ENCODE results near the gene PTGES3.
"Not testable (repeated sequence)": the region's sequence is repeated elsewhere in the genome, so short reads cannot be mapped to it uniquely, and the experiment has no call there.

The PTGES3 gene

GRCh38 chr12:56688129-56688845 is at the start of gene PTGES3:
Gene PTGES3, minus strand, starts transcription at chr12:56688284. Its CDS starts 285 bp downstream, at chr12:56687999.
- peak; percentile 96 to 97 for DNase-seq (ENCODE audit: low read depth in 1 of 2, low spot score in 1 of 2)

- DNase-seq (ENCODE audit: low read depth in 1 of 2, low spot score in 1 of 2): no peak
These were observed 40.2 kb upstream of the PTGES3 start for GRCh38 chr12:56728139-56728861.

DNA sequence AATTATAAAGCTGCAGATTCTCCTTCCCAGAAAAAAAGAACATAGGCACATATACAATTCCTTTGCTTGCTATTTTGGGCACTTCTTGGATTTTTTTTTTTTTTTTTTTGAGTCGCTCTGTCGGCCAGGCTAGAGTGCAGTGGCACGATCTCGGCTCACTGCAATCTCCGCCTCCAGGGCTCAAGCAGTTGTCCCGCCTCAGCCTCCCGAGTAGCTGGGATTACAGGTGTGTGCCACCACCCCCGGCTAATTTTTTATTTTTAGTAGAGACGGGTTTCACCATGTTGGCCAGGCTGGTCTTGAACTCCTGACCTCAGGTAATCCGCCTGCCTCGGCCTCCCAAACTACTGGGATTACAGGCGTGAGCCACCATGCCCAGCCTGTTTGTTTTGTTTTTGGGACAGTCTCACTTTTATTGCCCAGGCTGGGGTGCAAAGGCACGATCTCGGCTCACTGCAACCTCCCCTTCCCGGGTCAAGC is 38.2 kb upstream of the PTGES3 start:
- DNase-seq (ENCODE audit: low read depth in 1 of 2, low spot score in 1 of 2): not testable (repeated sequence)

DNA sequence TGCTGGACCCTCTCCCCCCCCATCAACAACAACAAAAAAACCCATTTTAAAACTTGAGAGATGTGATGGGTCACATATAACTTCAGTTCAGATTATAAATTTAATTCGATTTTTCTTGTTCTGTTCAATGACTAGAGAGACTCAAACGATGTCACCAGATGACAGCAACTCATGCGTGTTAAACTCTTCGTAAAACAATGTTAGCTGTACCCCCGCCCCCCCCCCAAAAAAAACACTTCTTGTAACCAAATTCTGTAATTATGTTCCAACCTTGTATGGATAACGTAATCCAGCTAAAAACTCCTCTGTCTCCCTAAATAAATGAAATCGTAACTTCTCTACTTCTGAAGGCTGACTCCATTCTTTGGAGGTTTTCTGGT is 37.6 kb upstream of the PTGES3 start:
- DNase-seq (ENCODE audit: low read depth in 1 of 2, low spot score in 1 of 2): no peak

- DNase-seq (ENCODE audit: low read depth in 1 of 2, low spot score in 1 of 2): peak; percentile 95 to 97
These were observed 37.1 kb upstream of the PTGES3 start, which contains the start of gene NACA for GRCh38 chr12:56724972-56725722. Gene NACA, minus strand, starts transcription at chr12:56725299. Its CDS starts 778 bp downstream, at chr12:56724521.

DNA sequence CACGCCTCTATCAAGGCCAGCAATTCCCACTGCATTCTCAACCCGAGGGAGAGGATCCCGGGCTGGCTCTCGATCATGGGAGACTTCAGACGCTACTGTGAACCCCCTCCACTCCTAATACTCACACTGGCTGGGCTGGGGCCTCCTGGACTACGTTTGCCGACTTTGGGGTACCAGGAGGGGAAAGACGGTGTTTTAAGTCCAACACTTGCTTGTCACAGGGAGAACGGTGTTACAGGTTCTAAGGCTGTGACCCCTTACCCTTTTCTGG is 36.6 kb upstream of the PTGES3 start:
- DNase-seq (ENCODE audit: low read depth in 1 of 2, low spot score in 1 of 2): no peak

DNA sequence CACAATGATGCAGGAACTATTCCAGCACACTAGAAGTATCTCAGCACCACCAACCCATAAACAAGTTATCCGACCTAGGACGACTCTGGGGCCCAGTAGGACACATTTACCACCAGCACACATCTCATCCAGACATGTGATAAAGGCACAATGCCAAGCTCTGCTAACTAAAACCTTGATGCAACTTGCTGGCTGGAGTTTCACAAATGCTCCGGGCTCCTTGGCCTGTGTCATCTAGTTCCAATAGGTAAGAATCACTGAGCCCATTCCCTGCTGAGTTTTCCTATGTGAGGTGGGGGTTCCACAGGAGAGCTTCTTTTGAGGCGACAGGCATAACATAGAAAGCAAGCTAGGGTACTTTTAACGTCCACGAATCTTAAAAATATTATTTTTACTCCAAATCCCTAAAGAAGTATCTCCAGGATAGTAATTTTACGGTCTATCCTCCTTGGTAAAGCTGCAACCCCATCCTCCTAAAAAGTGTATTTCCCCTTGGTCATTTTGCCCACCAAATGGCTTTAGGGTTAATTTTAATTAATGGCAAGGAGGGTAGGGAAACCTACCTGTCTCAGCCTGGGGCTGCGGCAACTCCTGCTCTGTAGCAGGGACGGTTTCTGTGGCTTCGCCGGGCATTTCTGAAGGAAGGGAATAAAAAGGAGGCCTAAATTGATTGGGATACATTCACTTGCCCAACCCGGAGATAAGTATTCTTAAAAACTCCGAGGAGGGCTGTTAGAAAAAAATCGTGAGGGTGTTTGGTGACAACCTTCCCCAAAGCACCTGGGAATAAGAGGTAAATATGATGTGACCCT is 36.0 kb upstream of the PTGES3 start:
- no peak for DNase-seq (ENCODE audit: low read depth in 1 of 2, low spot score in 1 of 2)

- no peak for DNase-seq (ENCODE audit: low read depth in 1 of 2, low spot score in 1 of 2)
These were observed 35.3 kb upstream of the PTGES3 start for GRCh38 chr12:56723352-56723751.

DNA sequence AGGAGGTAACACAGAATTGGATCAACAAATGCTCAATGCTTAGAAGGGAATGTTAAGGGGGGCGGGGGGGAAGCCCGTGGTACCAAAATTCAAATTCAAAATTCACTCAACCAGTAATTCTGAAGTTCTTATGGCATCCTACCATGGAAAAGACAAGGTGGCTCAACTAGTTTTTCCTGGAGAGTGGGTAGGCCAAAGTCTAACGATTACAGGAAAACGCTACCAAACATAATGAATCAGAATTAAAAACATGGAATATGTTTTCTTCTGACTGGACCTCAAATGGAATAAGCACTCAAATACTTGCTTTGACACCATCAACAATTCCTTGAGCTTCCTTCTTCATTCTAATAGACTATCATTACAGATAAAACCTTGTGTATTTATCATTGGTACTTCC is 34.7 kb upstream of the PTGES3 start:
- DNase-seq (ENCODE audit: low read depth in 1 of 2, low spot score in 1 of 2): no peak

DNA sequence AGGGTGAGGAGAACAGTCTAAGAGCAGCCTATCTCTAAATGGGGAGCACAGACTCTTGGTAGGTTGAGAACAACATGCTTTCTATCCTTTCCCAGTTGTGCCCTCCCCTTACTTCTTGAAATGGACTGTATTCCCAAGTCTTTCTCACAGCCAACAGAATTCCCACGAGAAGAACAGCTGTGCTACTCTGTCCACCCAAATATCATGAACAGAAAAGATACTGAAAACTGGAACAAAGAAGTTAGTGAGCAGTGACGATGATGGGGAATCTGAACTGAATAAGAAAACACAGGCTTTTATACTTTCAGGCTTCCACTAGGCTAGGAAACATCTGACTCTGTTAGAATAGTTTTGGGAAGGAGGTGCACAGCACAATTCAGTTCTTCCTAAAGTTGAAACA is 33.6 kb upstream of the PTGES3 start:
- no peak for DNase-seq (ENCODE audit: low read depth in 1 of 2, low spot score in 1 of 2)

DNA sequence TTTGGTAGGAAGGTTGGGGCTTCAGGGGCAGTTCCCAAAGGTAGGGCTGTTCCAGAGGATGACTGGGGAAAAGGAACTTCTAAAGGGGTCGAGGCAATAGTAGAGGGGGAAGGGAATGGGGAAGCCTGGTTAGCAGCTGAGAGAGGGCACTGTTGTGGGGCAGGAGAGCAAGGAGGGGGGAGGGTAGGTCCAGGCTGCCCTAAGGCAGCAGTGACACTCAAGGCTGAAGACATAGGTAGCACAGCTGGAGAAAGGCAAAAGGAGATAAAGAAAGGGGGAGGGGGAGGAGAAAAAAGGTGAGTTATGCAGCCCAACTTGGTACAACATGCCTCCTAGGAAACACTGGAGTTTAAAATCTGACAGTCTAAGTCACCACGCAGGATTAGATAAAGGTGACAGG is 33.1 kb upstream of the PTGES3 start:
- no peak for DNase-seq (ENCODE audit: low read depth in 1 of 2, low spot score in 1 of 2)

GRCh38 chr12:56720731-56721151 is 32.7 kb upstream of the PTGES3 start:
- no peak for DNase-seq (ENCODE audit: low read depth in 1 of 2, low spot score in 1 of 2)

DNA sequence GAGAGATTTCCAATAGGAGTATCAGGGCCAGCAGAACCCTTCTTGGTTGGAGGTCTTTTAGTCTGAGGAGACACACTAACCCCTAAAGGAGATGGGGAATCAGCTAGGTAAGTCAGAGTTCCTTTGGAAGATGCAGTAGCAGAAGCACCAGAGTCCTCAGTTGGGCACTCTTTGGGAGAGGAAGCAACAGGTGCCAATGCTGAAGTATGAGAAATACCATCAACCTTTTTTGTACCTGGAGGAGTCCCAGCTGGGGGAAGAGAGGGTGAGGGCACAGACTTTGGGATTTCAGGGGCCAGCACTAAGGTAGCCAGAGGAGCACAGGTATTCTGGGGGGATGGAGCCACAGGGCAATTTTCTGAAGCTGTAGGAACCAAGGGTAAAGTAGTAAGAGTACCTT is 31.0 kb upstream of the PTGES3 start:
- DNase-seq (ENCODE audit: low read depth in 1 of 2, low spot score in 1 of 2): no peak

DNA sequence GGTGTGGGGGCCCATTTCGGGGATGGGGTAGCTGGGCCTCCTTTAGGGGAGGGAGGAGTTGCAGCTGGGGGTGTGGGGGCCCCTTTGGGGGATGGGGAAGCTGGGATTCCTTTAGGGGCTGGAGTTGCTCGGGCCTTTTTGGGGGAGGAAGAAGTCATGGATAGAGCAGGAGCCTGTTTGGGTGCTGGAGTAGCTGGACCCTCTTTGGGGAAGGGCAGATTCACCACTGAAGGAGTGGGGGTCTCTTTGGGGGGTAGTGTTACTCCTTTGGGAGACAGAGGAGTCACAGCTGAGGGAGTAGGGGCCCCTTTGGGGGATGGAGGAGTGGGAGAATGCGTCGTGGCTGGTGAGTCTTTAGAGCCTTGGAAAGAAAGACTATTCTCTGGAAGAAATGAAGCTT is 30.6 kb upstream of the PTGES3 start:
- no peak for DNase-seq (ENCODE audit: low read depth in 1 of 2, low spot score in 1 of 2)

- DNase-seq (ENCODE audit: low read depth in 1 of 2, low spot score in 1 of 2): no peak
These were observed 30.1 kb upstream of the PTGES3 start for GRCh38 chr12:56718149-56718548.

DNA sequence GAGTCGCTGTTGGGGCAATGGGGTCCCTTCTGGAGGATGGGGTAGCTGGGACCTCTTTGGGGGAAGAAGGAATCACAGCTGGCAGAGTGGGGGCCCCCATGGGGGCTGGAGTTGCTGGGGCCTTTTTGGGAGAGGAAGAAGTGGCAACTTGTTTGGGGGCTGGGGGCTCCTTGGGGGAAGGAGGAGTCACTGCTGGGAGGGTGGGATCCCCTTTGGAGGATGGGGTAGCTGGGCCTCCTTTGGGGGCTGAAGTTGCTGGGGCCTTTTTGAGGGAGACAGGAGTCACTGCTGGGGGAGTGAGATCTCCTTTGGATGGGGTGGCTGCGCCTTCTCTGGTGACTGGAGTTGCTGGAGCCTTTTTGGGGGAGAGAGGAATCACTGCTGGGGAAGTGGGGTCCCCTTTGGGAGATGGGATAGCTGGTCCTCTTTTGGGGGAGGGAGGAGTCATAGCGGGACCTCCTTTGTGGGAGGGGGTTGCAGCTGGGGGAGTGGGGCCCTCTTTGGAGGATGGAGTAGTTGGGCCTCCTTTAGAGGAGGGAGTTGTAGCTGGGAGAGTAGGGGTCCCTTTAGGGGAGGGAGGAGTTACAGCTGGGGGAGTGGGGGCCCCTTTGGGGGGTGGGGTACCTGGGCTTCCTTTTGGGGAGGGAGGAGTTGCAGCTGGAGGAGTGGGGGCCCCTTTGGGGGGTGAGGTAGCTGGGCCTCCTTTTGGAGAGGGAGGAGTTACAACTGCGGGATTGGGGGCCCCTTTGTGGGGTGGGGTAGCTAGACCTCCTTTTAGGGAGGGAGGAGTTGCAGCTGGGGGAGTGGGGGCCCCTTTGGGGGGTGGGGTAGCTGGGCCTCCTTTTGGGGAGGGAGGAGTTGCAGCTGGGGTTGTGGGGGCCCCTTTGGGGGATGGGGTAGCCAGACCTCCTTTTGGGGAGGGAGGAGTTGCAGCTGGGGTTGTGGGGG is 29.1 kb upstream of the PTGES3 start:
- no peak for DNase-seq (ENCODE audit: low read depth in 1 of 2, low spot score in 1 of 2)

GRCh38 chr12:56716458-56716857 is 28.4 kb upstream of the PTGES3 start:
- no peak for DNase-seq (ENCODE audit: low read depth in 1 of 2, low spot score in 1 of 2)

DNA sequence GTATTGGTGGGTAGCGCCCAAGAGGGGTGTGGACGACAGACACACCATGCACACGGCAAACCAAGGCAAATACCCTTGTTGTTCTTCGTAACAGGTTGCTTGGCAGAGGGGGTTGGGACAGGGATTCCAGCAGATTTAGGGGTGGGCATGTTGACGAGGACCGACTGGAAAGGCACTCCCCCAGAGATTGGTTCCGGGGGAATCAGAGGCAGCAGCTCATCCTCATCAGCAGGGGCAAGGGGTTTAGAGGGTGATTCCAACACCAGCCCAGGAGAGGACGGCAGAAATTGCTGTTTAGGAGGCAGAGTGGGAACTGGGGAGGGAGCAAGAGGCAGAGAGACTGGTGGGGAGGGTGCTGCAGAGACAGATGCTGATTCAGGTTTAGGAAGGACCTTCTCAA is 27.7 kb upstream of the PTGES3 start:
- no peak for DNase-seq (ENCODE audit: low read depth in 1 of 2, low spot score in 1 of 2)

- DNase-seq (ENCODE audit: low read depth in 1 of 2, low spot score in 1 of 2): no peak
These were observed 26.4 kb upstream of the PTGES3 start for GRCh38 chr12:56714431-56714929.

DNA sequence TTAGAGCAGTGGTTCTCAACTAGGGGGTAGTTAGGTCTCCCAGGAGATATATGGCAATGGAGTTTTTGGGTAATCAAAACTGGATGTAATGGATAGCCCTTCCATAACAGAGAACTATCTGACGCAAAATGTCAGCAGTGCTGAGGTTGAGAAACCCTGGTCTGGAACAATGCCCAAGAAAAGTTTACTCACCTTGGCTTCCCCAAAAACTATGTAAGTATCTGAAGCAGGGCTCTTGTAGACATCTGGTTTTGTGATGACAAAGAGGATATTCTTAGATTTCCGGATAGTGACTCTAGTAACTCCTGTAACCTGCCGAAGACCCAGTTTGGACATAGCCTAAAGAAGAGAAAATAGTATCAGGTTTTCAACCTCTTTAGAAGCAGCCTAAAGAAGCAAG is 25.3 kb upstream of the PTGES3 start:
- no peak for DNase-seq (ENCODE audit: low read depth in 1 of 2, low spot score in 1 of 2)
